ENCODE data around the gene ASCC1. TPM values are rescaled to one million over a fixed set of nuclear protein-coding genes. Genes with fewer than 3 reads are reported as not detected.

ASCC1 gene
- total RNA-seq, 2 experiments from 2014 or later = 16.5 to 19.0 TPM

GRCh38 chr10:72177454-72177853 lies 38.6 kb downstream of the ASCC1 start:
- CTCF ChIA-PET = no interaction called here
- H3K27me3 ChIP-seq (ENCODE audit: control insufficient read depth in 1 of 2, insufficient read depth in 2 of 2, low read length in 2 of 2) = no peaks in the 10 kb centered on the region
- H3K4me3 ChIP-seq (ENCODE audit: low read length) = no peak overlapping the region
- DNase-seq (no peak), ATAC-seq (ENCODE audit: poor library complexity) (no peak)
- Mint-ChIP-seq H3K27ac (no peak overlapping the region), H3K36me3 (ENCODE audit: low read depth) (peaks cover 31% of the 10 kb centered on the region), H3K9me3 (no peaks in the 10 kb centered on the region), H3K27me3 (no peaks in the 10 kb centered on the region), H3K4me1 (ENCODE audit: low read depth) (peaks cover 4% of the 10 kb centered on the region), H3K4me3 (no peak overlapping the region)
- no peak overlapping the region for H3K27ac ChIP-seq (ENCODE audit: low read depth in 1 of 2, low read length in 2 of 2)
- peaks cover 10% of the 10 kb centered on the region for H3K36me3 ChIP-seq (ENCODE audit: insufficient read depth, low read length)
- intact Hi-C loops (cut with DNase I, micrococcal nuclease) = no loop called here
- TF ChIP-seq CTCF (IDR thresholded peaks at IDR 0.05) = no peak
- no peaks in the 10 kb centered on the region for H3K9me3 ChIP-seq (ENCODE audit: control insufficient read depth in 1 of 2, insufficient read depth in 1 of 2, low read length in 2 of 2)
- H3K4me1 ChIP-seq (ENCODE audit: insufficient read depth, low read length) = no peaks in the 10 kb centered on the region
- POLR2A ChIA-PET = no interaction called here

GRCh38 chr10:72176701-72177100 lies 39.4 kb downstream of the ASCC1 start:
- ATAC-seq (ENCODE audit: poor library complexity) (no peak), DNase-seq (no peak)
- no peaks in the 10 kb centered on the region for H3K9me3 ChIP-seq (ENCODE audit: control insufficient read depth in 1 of 2, insufficient read depth in 1 of 2, low read length in 2 of 2)
- Mint-ChIP-seq H3K4me1 (ENCODE audit: low read depth) (peaks cover 7% of the 10 kb centered on the region), H3K27me3 (no peaks in the 10 kb centered on the region), H3K9me3 (no peaks in the 10 kb centered on the region), H3K36me3 (ENCODE audit: low read depth) (peaks cover 24% of the 10 kb centered on the region), H3K27ac (no peak overlapping the region), H3K4me3 (no peak overlapping the region)
- intact Hi-C loops (cut with DNase I, micrococcal nuclease) = no loop called here
- POLR2A ChIA-PET = no interaction called here
- no peaks in the 10 kb centered on the region for H3K4me1 ChIP-seq (ENCODE audit: insufficient read depth, low read length)
- CTCF ChIA-PET = interaction anchor here (0.8 kb wide), 1 partner anchor 128 kb away, joined by 4 read pairs; no protein-coding TSS in a partner anchor
- H3K27me3 ChIP-seq (ENCODE audit: control insufficient read depth in 1 of 2, insufficient read depth in 2 of 2, low read length in 2 of 2) = no peaks in the 10 kb centered on the region
- no peak overlapping the region for H3K27ac ChIP-seq (ENCODE audit: low read depth in 1 of 2, low read length in 2 of 2)
- TF ChIP-seq CTCF (IDR thresholded peaks at IDR 0.05) = no peak
- peaks cover 8% of the 10 kb centered on the region for H3K36me3 ChIP-seq (ENCODE audit: insufficient read depth, low read length)
- no peak overlapping the region for H3K4me3 ChIP-seq (ENCODE audit: low read length)

- no peaks in the 10 kb centered on the region for H3K27me3 Mint-ChIP-seq
- no peaks in the 10 kb centered on the region for H3K4me1 ChIP-seq (ENCODE audit: insufficient read depth, low read length)
- H3K4me1 Mint-ChIP-seq (ENCODE audit: low read depth) = peaks cover 14% of the 10 kb centered on the region
- H3K4me3 Mint-ChIP-seq = no peak overlapping the region
- no peak overlapping the region for H3K27ac Mint-ChIP-seq
- DNase-seq (no peak), ATAC-seq (ENCODE audit: poor library complexity) (no peak)
- intact Hi-C loops (cut with DNase I, micrococcal nuclease) = no loop called here
- H3K4me3 ChIP-seq (ENCODE audit: low read length) = no peak overlapping the region
- H3K27ac ChIP-seq (ENCODE audit: low read depth in 1 of 2, low read length in 2 of 2) = no peak overlapping the region
- POLR2A ChIA-PET = interaction anchor here (1.6 kb wide), 2 partner anchors 11 to 40 kb away, joined by 3 to 4 read pairs; no protein-coding TSS in a partner anchor
- no peak for TF ChIP-seq CTCF (IDR thresholded peaks at IDR 0.05)
- H3K27me3 ChIP-seq (ENCODE audit: control insufficient read depth in 1 of 2, insufficient read depth in 2 of 2, low read length in 2 of 2) = no peaks in the 10 kb centered on the region
- no peaks in the 10 kb centered on the region for H3K9me3 ChIP-seq (ENCODE audit: control insufficient read depth in 1 of 2, insufficient read depth in 1 of 2, low read length in 2 of 2)
- H3K36me3 ChIP-seq (ENCODE audit: insufficient read depth, low read length) = peaks cover 8% of the 10 kb centered on the region
- no peaks in the 10 kb centered on the region for H3K9me3 Mint-ChIP-seq
- H3K36me3 Mint-ChIP-seq (ENCODE audit: low read depth) = peaks cover 21% of the 10 kb centered on the region
- CTCF ChIA-PET = interaction anchor here (0.9 kb wide), 1 partner anchor 27 kb away, joined by 3 read pairs; no protein-coding TSS in a partner anchor
Measured at GRCh38 chr10:72175149-72175548, 40.9 kb downstream of the ASCC1 start.
